Measurements from ENCODE around the gene NISCH.

Gene NISCH

GRCh38 chr3:52455283-52456168 lies at the start of gene NISCH:
NISCH (plus strand) TSS chr3:52455604; CDS start chr3:52455642, 38 bp downstream.
- ATAC-seq = peak; percentile 91 to 92

GRCh38 chr3:52406231-52406661 lies 49.2 kb upstream of the NISCH start:
- ATAC-seq = no peak

GRCh38 chr3:52406791-52407510 lies 48.5 kb upstream of the NISCH start:
- no peak for ATAC-seq

- no peak for ATAC-seq
These were observed 47.6 kb upstream of the NISCH start for GRCh38 chr3:52407779-52408178.

- no peak for ATAC-seq
These were observed 46.9 kb upstream of the NISCH start for GRCh38 chr3:52408466-52408865.

- ATAC-seq = no peak
These were observed 39.6 kb upstream of the NISCH start for GRCh38 chr3:52415800-52416199.

- ATAC-seq = no peak
These were observed 35.0 kb upstream of the NISCH start for GRCh38 chr3:52420388-52420787.

- ATAC-seq = no peak
These were observed 32.7 kb upstream of the NISCH start for GRCh38 chr3:52422669-52423068.

- no peak for ATAC-seq
These were observed 32.2 kb upstream of the NISCH start for GRCh38 chr3:52423173-52423572.

GRCh38 chr3:52428151-52429005 lies 27.0 kb upstream of the NISCH start:
- peak in 1 of 2 donors; percentile 63 for ATAC-seq

GRCh38 chr3:52429031-52429430 lies 26.4 kb upstream of the NISCH start:
- no peak for ATAC-seq

- ATAC-seq = no peak
These were observed 25.5 kb upstream of the NISCH start for GRCh38 chr3:52429779-52430415.

- no peak for ATAC-seq
These were observed 25.0 kb upstream of the NISCH start for GRCh38 chr3:52430416-52430810.

- ATAC-seq = no peak
These were observed 23.8 kb upstream of the NISCH start for GRCh38 chr3:52431459-52432223.

- peak; percentile 41 to 62 for ATAC-seq
These were observed 23.2 kb upstream of the NISCH start for GRCh38 chr3:52432225-52432624.

GRCh38 chr3:52432691-52433141 lies 22.7 kb upstream of the NISCH start:
- ATAC-seq = no peak

GRCh38 chr3:52433328-52433995 lies 21.9 kb upstream of the NISCH start:
- ATAC-seq = peak; percentile 48 to 67

- no peak for ATAC-seq
These were observed 21.4 kb upstream of the NISCH start for GRCh38 chr3:52433996-52434479.

GRCh38 chr3:52434491-52435115 lies 20.8 kb upstream of the NISCH start:
- ATAC-seq = no peak
